Measurements from ENCODE around the gene HOXA3. TPM values are rescaled to one million over a fixed set of nuclear protein-coding genes. Genes with fewer than 3 reads are reported as not detected.
A peak's percentile ranks its signal among the peaks of the same experiment; 100 is the strongest.

HOXA3 gene
- total RNA-seq, 1 donor: 3.5 TPM

- peak overlapping the region; percentile 81 for H3K4me3 ChIP-seq (ENCODE audit: low read depth, low read length)
- TF ChIP-seq, protein P1, sequence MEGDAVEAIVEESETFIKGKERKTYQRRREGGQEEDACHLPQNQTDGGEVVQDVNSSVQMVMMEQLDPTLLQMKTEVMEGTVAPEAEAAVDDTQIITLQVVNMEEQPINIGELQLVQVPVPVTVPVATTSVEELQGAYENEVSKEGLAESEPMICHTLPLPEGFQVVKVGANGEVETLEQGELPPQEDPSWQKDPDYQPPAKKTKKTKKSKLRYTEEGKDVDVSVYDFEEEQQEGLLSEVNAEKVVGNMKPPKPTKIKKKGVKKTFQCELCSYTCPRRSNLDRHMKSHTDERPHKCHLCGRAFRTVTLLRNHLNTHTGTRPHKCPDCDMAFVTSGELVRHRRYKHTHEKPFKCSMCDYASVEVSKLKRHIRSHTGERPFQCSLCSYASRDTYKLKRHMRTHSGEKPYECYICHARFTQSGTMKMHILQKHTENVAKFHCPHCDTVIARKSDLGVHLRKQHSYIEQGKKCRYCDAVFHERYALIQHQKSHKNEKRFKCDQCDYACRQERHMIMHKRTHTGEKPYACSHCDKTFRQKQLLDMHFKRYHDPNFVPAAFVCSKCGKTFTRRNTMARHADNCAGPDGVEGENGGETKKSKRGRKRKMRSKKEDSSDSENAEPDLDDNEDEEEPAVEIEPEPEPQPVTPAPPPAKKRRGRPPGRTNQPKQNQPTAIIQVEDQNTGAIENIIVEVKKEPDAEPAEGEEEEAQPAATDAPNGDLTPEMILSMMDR (IDR thresholded peaks at IDR 0.05; ENCODE audit: insufficient read depth, low read length): no peak
- DNase-seq (ENCODE audit: low read depth): peak; percentile 33
Measured at GRCh38 chr7:27099453-27100370, 52.7 kb downstream of the HOXA3 start.

- TF ChIP-seq, protein P1 (IDR thresholded peaks at IDR 0.05; ENCODE audit: insufficient read depth, low read length): no peak
- peak overlapping the region; percentile 81 for H3K4me3 ChIP-seq (ENCODE audit: low read depth, low read length)
- DNase-seq (ENCODE audit: low read depth): peak; percentile 72
Measured at GRCh38 chr7:27098578-27099451, 53.6 kb downstream of the HOXA3 start.

GRCh38 chr7:27097686-27098577 is 54.5 kb downstream of the HOXA3 start:
- TF ChIP-seq, protein P1 (IDR thresholded peaks at IDR 0.05; ENCODE audit: insufficient read depth, low read length): no peak
- DNase-seq (ENCODE audit: low read depth): peak; percentile 36
- peak overlapping the region; percentile 81 for H3K4me3 ChIP-seq (ENCODE audit: low read depth, low read length)

DNA sequence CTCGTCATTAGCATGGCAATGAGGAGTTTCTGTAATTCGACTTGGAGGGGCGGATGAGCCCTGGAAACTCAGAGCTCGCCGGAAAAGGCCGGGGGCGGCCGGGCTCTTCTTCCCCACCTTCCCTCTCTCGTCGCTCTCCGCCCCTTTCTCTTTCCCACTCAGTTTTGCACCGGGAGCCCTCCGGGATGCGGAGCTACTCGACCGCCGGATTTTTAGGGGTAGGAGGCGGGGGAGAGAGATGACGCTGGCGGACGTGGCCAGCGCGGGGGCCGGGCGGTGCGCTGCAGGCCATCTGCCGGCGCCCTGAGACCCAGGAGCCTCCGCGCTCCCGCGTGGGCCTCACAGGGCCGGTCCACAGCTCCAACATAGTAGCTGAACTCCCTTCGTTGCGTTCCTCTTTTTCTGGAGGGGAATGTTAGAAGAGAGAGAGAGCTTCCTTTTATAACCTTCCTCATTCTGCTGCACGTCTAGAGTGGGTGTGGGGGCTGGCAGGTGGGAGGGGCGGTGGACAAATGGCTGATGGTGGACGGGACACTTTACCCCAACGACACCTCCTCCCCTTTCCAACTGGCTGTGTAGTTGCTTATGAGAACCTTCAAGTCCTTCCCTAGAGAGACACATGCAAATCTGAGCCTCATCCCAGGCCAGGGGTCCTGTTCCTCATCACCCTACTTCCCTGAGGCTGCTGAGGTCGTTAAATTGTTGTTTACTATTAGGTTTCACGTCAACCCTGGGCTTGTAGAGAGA is 55.4 kb downstream of the HOXA3 start:
- H3K4me3 ChIP-seq (ENCODE audit: low read depth, low read length): peak overlapping the region; percentile 81
- TF ChIP-seq, protein P1 (IDR thresholded peaks at IDR 0.05; ENCODE audit: insufficient read depth, low read length): no peak
- DNase-seq (ENCODE audit: low read depth): peak; percentile 42

- peak; percentile 88 for DNase-seq (ENCODE audit: low read depth)
- H3K4me3 ChIP-seq (ENCODE audit: low read depth, low read length): peak within 1 kb of the TSS; percentile 81
- TF ChIP-seq, protein P1 (IDR thresholded peaks at IDR 0.05; ENCODE audit: insufficient read depth, low read length): no peak
Measured at GRCh38 chr7:27095897-27096767, 56.3 kb downstream of the HOXA3 start, which contains the start of gene HOXA1. Gene HOXA1 (minus strand): TSS chr7:27096000. CDS start chr7:27095912, 88 bp downstream.

Measured in fibroblast of the aortic adventitia (primary cell).